GM13977 (cell line): Measurements from ENCODE around the gene ELAVL3.

Source experiments
- DNase-seq: peaks from one replicate; pipeline ENCODE4 v3.0.0; 2012; ENCODE audit warnings: low spot score
- in situ Hi-C: fragments of 300-500 bp; cut with MboI; formaldehyde crosslinking; loops from one replicate; pipeline ENCODE4 v1.12.0; 2022; ENCODE audit warnings: low sequenced_read_pairs, low pct_unique_long_range_greater_than_20kb, mixed read lengths, inconsistent platforms; ENCODE audit not compliant: unreplicated experiment
- TF ChIP-seq, protein P1 (sequence below): IDR thresholded peaks from 2 replicates; pipeline ENCODE4 v1.5.1; 2012; ENCODE audit warnings: mild to moderate bottlenecking, control low read depth; ENCODE audit not compliant: insufficient read depth; ENCODE audit errors: extremely low read depth, missing control alignments

ELAVL3 gene

DNA sequence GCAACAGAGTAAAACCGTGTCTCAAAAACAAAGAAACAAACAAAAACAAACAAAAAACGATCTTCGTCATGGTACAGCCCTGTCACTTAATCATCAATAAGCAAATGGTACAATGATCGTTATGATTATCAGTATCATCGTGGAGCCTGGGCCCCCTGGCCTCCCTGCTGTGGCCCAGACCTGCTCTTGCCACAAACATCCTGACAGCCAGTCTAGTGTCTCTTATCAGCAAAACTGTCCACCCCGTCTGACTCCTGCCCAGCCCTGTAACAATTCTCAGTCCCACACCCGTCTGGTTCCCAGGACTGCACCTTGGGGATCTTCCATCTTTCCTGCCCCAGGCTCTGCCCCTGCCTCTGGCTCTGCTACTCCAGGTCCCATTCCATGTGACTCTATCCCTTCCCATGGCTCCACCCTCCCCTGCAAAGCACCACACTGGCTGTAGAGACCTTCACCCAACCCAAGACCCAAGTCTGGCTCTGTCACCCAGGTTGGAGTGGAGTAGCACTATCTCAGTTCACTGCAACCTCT is 19.1 kb upstream of the ELAVL3 start:
- DNase-seq, result no peak
- in situ Hi-C loops, result loop anchor here (10.0 kb wide), 1 partner anchor 95 kb away; the partner anchor contains the start of gene ZNF627

DNA sequence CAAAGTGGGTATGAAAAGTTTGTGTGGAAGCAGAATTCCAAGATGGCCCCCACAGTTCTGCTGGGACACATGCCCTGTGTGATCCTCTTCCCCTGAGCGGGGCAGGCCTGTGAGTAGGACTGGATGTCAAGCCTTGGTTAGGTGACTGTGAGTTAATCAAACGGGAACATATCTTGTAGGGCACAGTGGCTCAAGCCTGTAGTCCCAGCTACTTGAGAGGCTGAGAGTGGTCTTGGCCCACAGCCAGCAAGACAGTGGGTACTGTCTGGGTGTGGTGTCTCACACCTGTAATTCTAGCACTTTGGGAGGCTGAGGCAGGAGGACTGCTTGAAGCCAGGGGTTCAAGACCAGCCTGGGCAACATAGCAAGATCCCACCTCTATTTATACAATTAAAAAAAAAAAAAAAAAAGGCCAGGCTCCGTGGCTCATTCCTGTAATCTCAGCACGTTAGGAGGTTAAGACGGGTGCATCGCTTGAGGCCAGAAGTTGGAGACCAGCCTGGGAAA is 18.4 kb upstream of the ELAVL3 start:
- no peak for DNase-seq
- TF ChIP-seq, protein P1, sequence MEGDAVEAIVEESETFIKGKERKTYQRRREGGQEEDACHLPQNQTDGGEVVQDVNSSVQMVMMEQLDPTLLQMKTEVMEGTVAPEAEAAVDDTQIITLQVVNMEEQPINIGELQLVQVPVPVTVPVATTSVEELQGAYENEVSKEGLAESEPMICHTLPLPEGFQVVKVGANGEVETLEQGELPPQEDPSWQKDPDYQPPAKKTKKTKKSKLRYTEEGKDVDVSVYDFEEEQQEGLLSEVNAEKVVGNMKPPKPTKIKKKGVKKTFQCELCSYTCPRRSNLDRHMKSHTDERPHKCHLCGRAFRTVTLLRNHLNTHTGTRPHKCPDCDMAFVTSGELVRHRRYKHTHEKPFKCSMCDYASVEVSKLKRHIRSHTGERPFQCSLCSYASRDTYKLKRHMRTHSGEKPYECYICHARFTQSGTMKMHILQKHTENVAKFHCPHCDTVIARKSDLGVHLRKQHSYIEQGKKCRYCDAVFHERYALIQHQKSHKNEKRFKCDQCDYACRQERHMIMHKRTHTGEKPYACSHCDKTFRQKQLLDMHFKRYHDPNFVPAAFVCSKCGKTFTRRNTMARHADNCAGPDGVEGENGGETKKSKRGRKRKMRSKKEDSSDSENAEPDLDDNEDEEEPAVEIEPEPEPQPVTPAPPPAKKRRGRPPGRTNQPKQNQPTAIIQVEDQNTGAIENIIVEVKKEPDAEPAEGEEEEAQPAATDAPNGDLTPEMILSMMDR, result no peak
- in situ Hi-C loops, result loop anchor here (10.0 kb wide), 1 partner anchor 96 kb away; the partner anchor contains the start of gene ZNF627

More for the DNA sequence above, 19.1 kb upstream of the ELAVL3 start:
- TF ChIP-seq, protein P1, result no peak

DNA sequence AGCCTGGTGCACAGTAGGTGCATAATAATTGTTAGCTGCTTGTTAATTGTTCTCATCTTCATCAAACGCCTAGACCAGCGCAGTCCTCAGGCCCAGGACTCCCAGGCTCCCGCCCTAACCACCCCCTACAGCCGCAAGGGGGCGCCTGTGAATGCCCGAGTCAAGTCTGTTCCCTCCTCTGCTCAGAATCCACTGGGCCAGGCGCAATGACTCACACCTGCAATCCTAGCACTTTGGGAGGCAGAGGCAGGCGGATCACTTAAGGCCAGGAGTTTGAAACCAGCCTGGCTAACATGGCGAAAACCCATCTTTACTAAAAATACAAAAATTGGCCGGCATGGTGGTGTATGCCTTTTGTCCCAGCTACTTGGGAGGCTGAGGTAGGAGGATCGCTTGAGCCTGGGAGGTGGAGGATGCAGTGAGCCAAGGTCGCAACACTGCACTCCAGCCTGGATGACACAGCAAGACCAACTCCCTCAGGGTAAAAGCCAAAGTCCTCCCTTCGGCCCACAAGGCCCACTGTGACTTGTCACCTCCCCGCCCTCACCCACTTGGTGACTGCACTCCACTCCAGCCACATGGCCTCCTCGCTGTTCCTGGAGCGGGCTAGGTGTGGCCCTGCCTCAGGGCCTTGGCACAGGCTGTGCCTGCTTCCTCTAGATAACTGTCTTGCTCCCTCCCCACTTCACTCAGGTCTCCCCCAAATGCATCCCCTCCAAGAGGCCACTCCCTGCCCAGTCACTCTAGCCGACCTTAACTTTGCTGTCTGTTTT is 15.7 kb upstream of the ELAVL3 start:
- in situ Hi-C loops, result loop anchor here (10.0 kb wide), 1 partner anchor 98 kb away; the partner anchor contains the start of gene ZNF627
- TF ChIP-seq, protein P1, result peak; percentile 80
- peak; percentile 76 for DNase-seq

DNA sequence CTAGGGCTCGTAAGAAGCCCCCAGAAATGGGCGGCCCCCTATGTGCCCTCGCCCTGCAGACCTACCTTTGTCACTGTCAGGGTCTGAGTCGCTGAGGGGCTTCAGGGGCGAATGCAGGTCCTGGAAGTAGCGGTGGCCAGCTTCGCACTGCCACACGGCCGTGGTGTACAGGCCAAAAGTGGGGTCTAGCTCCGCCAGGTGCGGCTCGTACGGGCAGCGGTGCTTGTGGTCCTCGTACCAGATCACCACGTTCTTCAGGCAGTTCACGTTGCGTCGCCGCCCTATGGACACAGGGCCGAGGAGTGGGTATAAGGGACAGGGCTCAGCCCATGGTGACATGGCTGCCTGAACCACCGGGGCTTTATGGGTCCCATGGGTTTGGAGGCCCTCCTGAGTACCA is 15.0 kb upstream of the ELAVL3 start:
- in situ Hi-C loops, result loop anchor here (10.0 kb wide), 1 partner anchor 99 kb away; the partner anchor contains the start of gene ZNF627
- no peak for DNase-seq
- TF ChIP-seq, protein P1, result no peak

DNA sequence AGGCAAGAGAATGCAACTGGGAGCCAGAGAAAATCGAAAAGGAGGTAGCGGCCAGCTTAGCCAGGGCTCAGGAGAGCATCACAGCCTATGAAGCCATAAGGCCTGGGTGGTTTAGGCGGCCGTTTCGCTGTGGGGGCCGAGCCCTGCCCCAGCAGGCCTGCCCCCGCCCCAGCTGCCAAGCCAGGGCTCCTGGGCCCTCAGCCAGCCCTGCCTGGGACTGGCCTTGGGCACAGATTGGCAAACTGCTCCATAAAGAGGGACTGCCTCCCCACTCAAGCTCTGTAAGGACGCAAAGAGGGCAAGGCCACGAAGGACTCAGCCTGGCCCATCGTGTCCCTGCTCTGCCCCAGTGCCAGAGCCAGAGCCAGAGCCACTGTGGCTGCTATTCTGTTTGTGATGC is 14.6 kb upstream of the ELAVL3 start:
- TF ChIP-seq, protein P1, result no peak
- in situ Hi-C loops, result loop anchor here (10.0 kb wide), 1 partner anchor 99 kb away; the partner anchor contains the start of gene ZNF627
- DNase-seq, result no peak

DNA sequence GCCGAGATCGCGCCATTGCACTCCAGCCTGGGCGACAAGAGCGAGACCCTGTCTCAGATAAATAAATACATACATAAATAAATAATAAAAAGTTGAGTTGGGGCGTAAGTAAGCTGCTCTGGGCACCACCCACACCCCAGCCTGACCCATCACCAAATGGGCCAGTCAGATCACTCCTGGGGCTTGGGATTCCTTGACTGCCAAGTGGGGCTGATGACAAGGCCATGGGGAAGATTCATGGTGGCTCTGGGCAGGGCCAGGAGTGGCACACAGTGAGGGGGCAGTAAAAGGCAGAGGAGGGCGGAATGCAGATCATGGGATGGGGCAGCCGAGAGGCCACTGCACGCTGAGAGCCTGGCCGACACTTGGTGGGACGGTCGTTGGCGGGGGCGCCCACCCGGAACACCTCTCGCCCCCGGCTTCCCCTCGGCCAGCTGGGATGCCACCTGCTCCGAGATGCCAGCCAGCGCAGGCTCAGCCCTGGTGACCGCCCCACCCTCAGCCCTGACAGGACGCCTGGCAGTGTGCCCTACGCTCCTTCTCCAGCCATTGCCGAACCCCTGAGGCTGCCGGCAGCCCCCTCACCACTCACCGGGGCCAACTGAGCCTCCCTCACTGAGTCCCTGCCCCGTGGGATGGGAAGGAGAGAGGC is 13.9 kb upstream of the ELAVL3 start:
- in situ Hi-C loops, result loop anchor here (10.0 kb wide), 1 partner anchor 100 kb away; the partner anchor contains the start of gene ZNF627
- TF ChIP-seq, protein P1, result no peak
- DNase-seq, result no peak
